22Rv1 (cell line): ENCODE measurements around the gene CCL17.

Experiments used
- CTCF ChIP-seq: fragments of 450-650 bp; IDR thresholded peaks from 2 replicates; pipeline ENCODE4 v1.5.1; 2017; ENCODE audit warnings: mild to moderate bottlenecking
- ZFX ChIP-seq: fragments of 450-650 bp; IDR thresholded peaks from 2 replicates; pipeline ENCODE4 v1.6.1; 2017; ENCODE audit warnings: antibody characterized with exemption, borderline replicate concordance

DNA sequence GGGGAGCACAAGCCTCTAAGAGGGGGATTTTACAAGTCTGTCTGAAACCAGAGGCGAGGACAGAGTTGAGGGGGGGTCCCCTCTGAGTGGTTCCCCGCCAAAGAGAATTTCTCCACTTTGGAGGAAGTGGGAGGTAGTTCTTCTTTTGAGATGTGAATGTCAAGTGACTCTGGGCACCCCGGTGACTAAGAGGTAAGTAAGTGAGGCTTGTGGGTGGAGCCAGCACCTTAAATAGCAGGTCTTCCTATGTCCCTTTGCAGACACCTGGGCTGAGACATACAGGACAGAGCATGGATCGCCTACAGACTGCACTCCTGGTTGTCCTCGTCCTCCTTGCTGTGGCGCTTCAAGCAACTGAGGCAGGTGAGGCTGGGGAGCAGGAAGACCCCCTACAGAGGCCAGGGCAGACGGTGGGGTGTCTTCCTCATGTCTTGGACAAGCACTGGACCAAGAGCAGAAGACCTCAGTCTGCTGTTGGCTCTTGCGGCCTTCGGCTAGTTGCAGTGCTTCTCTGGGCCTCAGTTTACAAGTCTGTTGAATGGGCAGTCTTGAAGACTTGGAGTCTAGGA, 46.0 kb upstream of the CCL17 start, which contains the start of gene CCL22:
- TF ChIP-seq ZFX: no peak
- no peak for TF ChIP-seq CTCF
